ENCODE data around the gene KLHDC8A.

DNA sequence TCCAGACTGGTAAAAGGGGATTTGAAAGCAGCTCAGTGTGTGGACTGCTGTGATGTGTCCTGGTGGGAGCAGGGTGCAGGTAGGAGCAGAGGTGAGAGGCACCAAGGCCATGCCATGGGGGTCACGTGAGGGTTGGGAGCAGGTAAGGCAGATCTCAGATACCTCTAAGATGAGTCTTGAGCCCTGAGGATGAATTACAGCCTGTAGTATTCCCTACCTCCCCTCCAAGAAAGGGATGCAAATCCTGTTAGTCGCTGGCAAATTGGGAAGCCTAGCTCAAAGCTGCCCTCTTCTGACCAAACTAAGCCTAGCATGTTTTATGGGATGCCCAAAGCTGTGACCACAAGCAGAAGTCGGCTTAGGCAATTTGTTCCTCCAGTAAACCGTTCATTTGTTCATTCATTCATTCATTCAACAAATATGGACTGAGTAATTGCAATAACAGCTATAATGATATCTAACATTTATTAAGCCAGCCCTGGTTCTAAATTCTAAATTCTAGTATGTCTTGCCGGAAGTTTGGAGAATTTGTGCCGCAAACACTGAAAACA lies 31.3 kb downstream of the KLHDC8A start:
- TF ChIP-seq POLR2AphosphoS5 (IDR thresholded peaks at IDR 0.05; ENCODE audit: low read depth, low read length) (no peak), POLR2A (IDR thresholded peaks at IDR 0.05; ENCODE audit: low read depth, low read length) (no peak), TAF1 (IDR thresholded peaks at IDR 0.05; ENCODE audit: low read depth, low read length) (no peak), POU2F2 (IDR thresholded peaks at IDR 0.05; ENCODE audit: low read depth, low read length) (no peak), SPI1 (IDR thresholded peaks at IDR 0.05; ENCODE audit: low read depth, low read length) (no peak), PAX5 (IDR thresholded peaks at IDR 0.05; ENCODE audit: insufficient read depth, low read length, severe bottlenecking) (no peak)
